Renal pelvis (tissue), 12 donors: ENCODE data around the gene INSYN2B. TPM values are rescaled to one million over a fixed set of nuclear protein-coding genes. Genes with fewer than 3 reads are reported as not detected.
A peak's percentile ranks its signal among the peaks of the same experiment; 100 is the strongest.

Experiments used
- DNase-seq: peaks from one replicate; pipeline ENCODE4 v3.0.0-alpha.2; 2013
- long read RNA-seq, 16 experiments: transcript quantifications; one replicate each; lab custom pipeline, GENCODE V29; 2026
- polyA plus RNA-seq, 3 donors: library from polyadenylated mRNA; unstranded; fragments of 120-200 nt; gene quantifications; one replicate each; pipeline ENCODE4 v1.2.1, GENCODE V29; 2013; ENCODE audit not compliant: insufficient read length in 3 of 3

INSYN2B gene
- 1 to 10 TPM; 1.7 to 2.1 (median 2.1) TPM for polyA plus RNA-seq
- long read RNA-seq, donor 1: 0 reads
- long read RNA-seq, donor 2, partial matches to known transcripts: 0 of 1 reads
- long read RNA-seq, donor 2, other reads (novel, unspliced or antisense): 0 of 1 reads
- long read RNA-seq, donor 3, partial matches to known transcripts: 0 of 1 reads
- long read RNA-seq, donor 3, other reads (novel, unspliced or antisense): 0 of 1 reads
- long read RNA-seq, donor 4: 0 reads
- long read RNA-seq, donor 5: 0 reads
- long read RNA-seq, donor 6, partial matches to known transcripts: 0 of 1 reads
- long read RNA-seq, donor 6, other reads (novel, unspliced or antisense): 0 of 1 reads
- long read RNA-seq, donor 7: 0 reads
- long read RNA-seq, donor 8: 0 reads
- long read RNA-seq, donor 9: 0 reads
- long read RNA-seq, donor 10: 0 reads
- long read RNA-seq, donor 11: 0 reads
- long read RNA-seq, donor 12: 0 reads
- long read RNA-seq, donor 13: 0 reads
- long read RNA-seq, donor 14, partial matches to known transcripts: 0 of 1 reads
- long read RNA-seq, donor 14, other reads (novel, unspliced or antisense): 0 of 1 reads
- long read RNA-seq, donor 15, partial matches to known transcripts: 0 of 1 reads
- long read RNA-seq, donor 15, other reads (novel, unspliced or antisense): 0 of 1 reads
- long read RNA-seq, donor 16: 0 reads

GRCh38 chr5:169980418-169981053, at the start of gene INSYN2B:
Gene INSYN2B, minus strand, starts transcription at chr5:169980495. Its CDS starts 96,597 bp downstream, at chr5:169883898.
- DNase-seq: peak; percentile 88

- DNase-seq: no peak
Measured at GRCh38 chr5:170028124-170028523, 47.8 kb upstream of the INSYN2B start.

GRCh38 chr5:170025853-170026252, 45.6 kb upstream of the INSYN2B start:
- no peak for DNase-seq

DNA sequence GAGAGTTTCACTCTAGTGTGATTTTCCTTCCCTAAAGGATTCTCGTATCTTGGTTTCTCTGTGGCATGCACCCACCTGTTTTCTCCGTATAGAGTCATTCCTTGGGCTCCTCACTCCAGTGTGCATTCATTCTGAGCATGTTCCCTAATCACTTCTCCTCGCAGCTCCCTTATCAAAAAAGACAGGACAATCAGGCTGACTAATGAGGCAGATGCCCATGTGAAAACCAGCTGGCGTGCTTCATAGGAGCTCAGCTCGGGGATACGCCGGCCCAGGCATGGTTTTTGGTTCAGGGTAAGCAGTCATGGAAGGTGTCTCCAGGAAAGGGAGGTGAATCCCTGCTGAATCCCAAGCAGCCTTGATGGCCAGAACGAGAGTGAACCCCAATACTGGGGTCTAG, 41.2 kb upstream of the INSYN2B start:
- no peak for DNase-seq

GRCh38 chr5:170020423-170020822, 40.1 kb upstream of the INSYN2B start:
- DNase-seq: no peak

- DNase-seq: no peak
Measured at GRCh38 chr5:170012622-170013021, 32.3 kb upstream of the INSYN2B start.

DNA sequence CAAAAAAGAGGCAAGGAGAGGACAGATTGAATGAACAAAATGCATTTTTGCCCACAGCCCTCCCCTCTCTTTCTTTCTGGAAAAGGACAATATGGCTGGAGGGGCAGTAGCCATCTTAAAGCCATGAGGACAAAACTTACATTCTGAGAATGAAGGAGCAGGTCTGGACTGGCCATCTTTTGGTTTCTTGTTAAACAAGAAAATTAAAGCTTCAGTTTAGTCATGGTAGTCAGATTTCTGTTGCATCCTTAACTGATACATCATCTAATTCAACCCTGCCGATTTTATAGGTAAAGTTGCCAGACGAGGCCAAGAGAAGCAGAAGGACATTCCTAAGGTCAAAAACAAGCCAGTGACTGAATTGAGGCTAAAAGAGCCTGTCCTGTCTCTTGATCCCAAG, 31.5 kb upstream of the INSYN2B start:
- DNase-seq: no peak

- no peak for DNase-seq
Measured at GRCh38 chr5:170010595-170010994, 30.3 kb upstream of the INSYN2B start.

DNA sequence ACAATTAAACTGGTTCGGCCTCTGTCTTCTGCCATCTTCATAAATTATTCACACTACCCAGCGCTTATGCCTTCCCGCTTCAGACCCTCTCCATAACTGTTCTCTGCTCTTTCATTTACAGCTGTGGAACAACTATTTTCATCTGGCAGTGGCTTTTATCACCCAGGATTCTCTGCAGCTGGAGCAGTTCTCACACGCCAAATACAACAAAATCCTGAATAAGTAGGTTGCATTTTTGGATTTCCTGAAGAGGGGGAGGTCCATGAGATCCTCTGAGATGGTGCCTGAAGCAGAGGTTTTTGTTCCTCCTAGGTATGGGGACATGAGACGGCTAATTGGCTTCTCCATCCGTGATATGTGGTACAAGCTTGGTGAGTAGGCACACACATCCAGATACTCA, 28.1 kb upstream of the INSYN2B start:
- peak; percentile 37 for DNase-seq

DNA sequence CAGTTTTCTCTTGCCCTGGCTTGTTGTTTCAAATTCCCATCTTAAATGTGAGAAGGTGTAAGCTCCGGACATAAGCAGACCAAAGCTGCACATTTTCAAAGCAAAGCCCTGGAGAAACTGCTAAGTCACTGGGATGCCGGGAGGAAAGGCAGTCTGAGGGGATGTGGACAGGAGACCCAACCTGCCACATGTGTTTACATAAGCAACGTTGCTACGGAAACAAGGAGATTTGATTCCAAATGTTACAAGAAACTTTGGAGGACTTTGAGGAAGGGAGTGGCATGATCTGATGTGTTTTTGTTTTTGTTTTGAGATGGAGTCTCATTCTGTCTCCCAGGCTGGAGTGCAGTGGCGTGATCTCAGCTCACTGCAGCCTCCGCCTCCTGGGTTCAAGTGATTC, 25.7 kb upstream of the INSYN2B start:
- peak; percentile 53 for DNase-seq

DNA sequence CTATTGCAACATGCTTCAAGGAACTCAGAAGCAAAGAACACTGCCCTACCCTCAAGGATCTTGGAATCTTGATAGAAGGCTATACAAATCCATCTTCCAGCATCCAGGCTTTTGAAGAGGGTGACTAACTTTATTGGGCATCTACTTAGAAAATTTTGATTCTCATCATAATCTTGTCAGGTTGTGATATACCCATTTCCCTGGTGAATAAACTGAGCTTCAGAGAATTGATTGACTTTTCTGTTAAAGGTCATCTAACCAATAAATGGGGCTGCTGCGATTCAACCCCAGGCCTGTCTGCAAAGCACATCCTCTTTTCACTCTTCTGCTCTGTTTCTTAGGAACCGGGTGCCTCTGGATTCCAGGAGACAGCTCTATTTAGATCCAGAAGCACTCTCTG, 19.9 kb upstream of the INSYN2B start:
- no peak for DNase-seq

DNA sequence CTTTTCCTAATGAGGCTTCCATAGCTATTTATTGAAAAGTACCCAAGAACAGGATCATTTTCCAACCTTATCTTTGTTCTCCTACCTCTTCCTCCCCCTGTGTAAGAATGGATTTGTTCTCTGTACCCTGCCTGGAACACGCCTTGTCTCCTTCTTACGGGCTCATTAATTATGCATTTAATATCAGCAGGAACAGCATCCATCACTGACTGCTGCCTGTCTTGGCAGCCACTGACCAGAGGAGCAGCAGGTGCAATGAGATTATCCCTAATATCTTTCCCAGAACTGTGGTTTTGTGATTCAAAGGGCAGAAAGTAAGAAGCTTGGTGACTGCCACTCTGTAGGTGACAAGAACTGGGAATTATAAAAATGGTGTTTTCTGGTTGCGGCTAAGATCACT, 19.3 kb upstream of the INSYN2B start:
- no peak for DNase-seq

DNA sequence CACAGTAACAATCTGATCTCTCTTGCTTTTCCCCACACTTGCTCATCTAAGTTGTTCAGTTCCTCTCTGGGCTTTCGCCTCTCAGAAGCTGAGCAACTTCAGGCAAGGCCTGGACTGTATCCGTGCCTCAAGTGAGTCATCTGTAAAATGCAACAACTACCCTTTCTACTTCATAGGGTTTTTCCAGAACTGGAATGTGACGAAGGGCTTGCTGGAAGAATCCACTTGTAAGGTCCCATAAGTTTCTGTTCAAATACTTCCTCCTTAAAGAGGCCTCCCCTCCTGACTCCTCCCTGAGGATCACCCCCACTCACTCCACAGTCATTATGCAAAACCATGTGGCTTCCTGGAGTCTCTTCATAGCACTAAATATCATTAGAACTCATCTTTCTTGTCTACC, 17.5 kb upstream of the INSYN2B start:
- DNase-seq: no peak

- DNase-seq: no peak
Measured at GRCh38 chr5:169993485-169993790, 13.1 kb upstream of the INSYN2B start.

DNA sequence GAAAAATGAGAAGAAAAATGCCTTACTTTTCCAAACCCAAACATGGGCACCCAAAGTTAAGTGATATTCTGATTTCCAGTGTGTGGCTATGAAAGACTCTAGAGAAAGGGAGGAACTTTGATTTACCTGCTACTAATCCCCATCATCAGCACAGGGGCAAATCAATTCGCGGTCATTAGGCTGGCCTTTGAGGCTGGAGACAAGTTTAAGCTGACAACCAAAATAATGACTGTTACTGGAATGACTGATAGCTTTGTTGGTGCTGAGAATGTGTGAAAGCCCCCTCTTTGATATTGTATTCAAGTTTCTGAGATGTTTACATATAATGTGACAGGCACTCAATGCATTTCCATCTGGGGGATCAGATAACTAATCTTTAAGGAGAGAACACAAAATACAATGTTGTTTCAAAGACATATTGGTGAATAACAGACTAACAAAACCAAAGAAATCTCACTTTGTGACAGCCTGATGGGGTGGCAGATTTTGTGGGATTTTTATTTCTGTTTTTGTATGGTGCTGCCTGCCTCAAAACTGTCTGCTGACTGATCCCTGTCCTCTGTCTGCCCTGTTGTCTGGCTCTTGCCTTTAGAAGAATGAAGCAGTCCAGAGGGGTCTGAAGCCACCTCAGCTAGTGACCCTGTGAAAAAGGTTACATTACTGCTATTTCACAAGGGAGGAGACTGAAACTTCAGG, 12.6 kb upstream of the INSYN2B start:
- no peak for DNase-seq

DNA sequence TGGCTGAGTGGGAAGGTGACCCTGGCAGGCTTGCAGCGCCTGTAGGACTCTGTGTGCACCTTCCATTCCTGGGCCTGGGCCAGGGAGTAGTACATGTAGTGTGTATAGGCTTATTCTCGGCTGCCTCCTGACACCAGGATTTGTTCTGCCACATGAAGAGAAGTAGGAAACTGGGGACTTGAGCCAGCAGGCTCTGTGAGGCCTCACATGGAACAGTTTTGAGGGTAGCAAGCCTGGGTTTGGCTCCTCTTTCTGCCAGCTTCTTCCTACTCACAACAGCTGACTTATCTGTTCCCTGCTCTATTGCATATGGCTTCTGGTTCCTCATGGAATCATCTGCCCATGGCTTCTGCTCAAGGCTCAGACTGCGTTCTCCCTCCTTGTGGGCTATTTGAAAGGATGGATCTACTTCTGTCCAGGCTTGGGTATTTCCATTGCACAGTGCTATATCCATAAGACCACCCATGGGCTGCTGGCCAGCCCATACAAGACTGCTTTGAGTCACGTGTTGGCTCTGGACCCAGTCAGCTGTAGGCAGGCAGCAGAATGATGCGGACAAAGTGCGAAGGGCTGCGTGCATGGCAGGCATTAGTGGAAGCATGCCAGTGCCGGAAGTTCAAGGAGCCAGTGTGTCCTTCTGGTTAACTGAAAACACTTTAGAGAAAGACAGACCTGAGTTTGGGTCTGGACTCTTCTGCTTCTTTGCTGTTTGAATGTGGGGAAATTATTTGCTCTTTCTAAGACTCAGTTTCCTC, 11.0 kb upstream of the INSYN2B start:
- no peak for DNase-seq

DNA sequence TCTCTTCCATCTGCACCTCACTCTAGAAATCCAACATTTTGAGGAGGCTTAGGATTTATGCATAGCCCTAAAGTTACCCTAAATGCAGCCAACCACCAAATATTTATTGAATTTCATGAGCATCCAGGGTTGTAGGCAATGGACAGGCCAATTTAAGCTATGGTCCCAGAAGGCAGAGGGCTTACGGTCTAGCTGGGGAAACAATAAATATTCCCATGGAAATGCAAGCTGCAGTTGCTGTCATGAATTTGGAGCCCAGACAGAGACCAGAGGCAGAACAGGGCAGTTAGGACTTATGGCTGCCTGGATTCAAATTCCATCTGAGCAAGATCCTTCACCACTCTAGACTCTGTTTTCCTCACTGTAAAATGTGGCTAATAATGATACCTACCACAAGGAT, 9.1 kb upstream of the INSYN2B start:
- no peak for DNase-seq

GRCh38 chr5:169988947-169989346, 8.7 kb upstream of the INSYN2B start:
- DNase-seq: no peak

DNA sequence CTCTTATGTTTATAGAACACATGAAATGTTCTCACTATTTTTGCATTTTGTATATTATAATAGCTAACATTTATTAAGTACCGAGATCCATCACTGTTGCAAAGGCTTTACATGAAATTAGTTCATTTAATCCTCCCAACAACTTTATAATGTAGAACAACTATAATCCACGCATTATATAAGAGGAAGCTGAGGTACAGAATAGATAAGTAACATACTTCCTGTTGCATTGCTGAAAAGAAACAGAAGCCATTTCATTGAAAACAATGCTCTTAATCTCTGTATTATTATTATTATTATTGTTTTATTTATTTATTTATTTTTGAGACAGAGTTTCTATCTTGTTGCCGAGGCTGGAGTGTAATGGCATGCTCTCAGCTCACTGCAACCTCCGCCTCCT, 7.9 kb upstream of the INSYN2B start:
- no peak for DNase-seq

DNA sequence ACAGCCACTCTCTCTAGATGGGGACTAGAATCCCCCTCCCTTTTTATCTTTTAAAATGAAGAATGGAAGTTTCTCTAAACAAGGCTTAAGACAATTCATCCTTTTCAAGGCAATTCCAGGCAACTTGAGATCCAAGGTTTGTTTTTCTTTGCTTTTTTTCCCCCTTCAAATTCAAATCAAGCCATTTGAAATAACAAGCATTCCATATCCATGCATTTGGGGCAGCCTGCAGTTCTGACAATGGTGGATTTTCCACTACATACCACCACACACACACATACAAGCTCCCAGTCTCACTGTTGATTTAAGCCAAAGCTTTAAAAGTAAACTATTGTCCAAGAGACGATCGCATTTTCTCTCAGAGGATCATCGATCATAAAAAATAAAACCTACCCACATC, 424 bp downstream of the INSYN2B start:
- DNase-seq: no peak

DNA sequence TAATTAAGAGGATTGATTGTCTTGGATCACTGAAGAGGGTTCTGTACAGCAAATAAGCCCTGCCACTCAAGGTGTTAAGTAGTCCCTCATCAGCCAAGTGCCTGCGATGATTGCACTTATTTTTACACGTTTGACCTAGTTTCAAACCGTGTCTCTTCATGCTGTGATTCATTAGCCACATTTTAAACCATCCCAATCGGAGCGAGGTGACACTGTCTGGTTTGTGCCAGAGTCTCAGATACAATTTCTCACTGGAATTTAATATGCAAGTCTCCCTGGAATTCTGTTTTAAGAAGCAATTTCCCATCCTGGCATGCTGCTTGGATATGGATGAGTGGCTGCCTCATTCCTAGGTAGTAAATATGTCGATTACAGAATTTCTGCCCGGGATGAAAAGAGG, 1.6 kb downstream of the INSYN2B start:
- DNase-seq: no peak
